ENCODE data around the gene NFIC. TPM values are rescaled to one million over a fixed set of nuclear protein-coding genes. Genes with fewer than 3 reads are reported as not detected.
"Not testable (repeated sequence)": the region's sequence is repeated elsewhere in the genome, so short reads cannot be mapped to it uniquely, and the experiment has no call there.

NFIC gene
- polyA plus RNA-seq, 4 donors: 4.5 to 37.9 (median 8.2) TPM

GRCh38 chr19:3342962-3343361 lies 23.4 kb upstream of the NFIC start:
- WGBS, 3 donors: 70 to 86% (median 79%) methylated on average over 9 of the region's 9 CpGs
- not testable (repeated sequence) for H3K4me1 ChIP-seq (ENCODE audit: control insufficient read depth in 3 of 3, insufficient read depth in 2 of 3, low read depth in 1 of 3, low read length in 2 of 3); H3K27me3 ChIP-seq (ENCODE audit: control insufficient read depth in 3 of 3, insufficient read depth in 3 of 3, low read length in 3 of 3); FAIRE-seq; H3K9me3 ChIP-seq (ENCODE audit: control insufficient read depth in 2 of 2, insufficient read depth in 1 of 2, low read depth in 1 of 2, low read length in 1 of 2); H3K4me3 ChIP-seq (ENCODE audit: low read depth in 1 of 3, low read length in 3 of 3); DNase-seq; H3K36me3 ChIP-seq (ENCODE audit: control insufficient read depth in 3 of 3, insufficient read depth in 2 of 3, low read depth in 1 of 3, low read length in 3 of 3)
- H3K27ac ChIP-seq (ENCODE audit: low read depth in 1 of 3, low read length in 2 of 3): peak overlapping the region in 1 of 3 donors; percentile 64

- Histone ChIP-seq H3K9me3 (ENCODE audit: control insufficient read depth in 2 of 2, insufficient read depth in 1 of 2, low read depth in 1 of 2, low read length in 1 of 2) (no peaks in the 10 kb centered on the region), H3K4me1 (ENCODE audit: control insufficient read depth in 3 of 3, insufficient read depth in 2 of 3, low read depth in 1 of 3, low read length in 2 of 3) (peaks cover 0 to under 1% (median 0%) of the 10 kb centered on the region in 3 donors), H3K27me3 (ENCODE audit: control insufficient read depth in 3 of 3, insufficient read depth in 3 of 3, low read length in 3 of 3) (peaks cover 0 to 4% (median 0%) of the 10 kb centered on the region in 3 donors), H3K4me3 (ENCODE audit: low read depth in 1 of 3, low read length in 3 of 3) (no peak overlapping the region), H3K36me3 (ENCODE audit: control insufficient read depth in 3 of 3, insufficient read depth in 2 of 3, low read depth in 1 of 3, low read length in 3 of 3) (no peaks in the 10 kb centered on the region), H3K27ac (ENCODE audit: low read depth in 1 of 3, low read length in 2 of 3) (peak overlapping the region in 1 of 3 donors; percentile 61)
- DNase-seq: peak in 1 of 2 donors; percentile 56
- WGBS, 3 donors: 23 to 44% (median 28%) methylated on average over 26 of the region's 26 CpGs
- FAIRE-seq: no peak
Observed at GRCh38 chr19:3343619-3344502, 22.5 kb upstream of the NFIC start.

GRCh38 chr19:3344608-3345598 lies 21.5 kb upstream of the NFIC start:
- Histone ChIP-seq H3K4me1 (ENCODE audit: control insufficient read depth in 3 of 3, insufficient read depth in 2 of 3, low read depth in 1 of 3, low read length in 2 of 3) (no peaks in the 10 kb centered on the region), H3K27ac (ENCODE audit: low read depth in 1 of 3, low read length in 2 of 3) (peak overlapping the region in 1 of 3 donors; percentile 8), H3K9me3 (ENCODE audit: control insufficient read depth in 2 of 2, insufficient read depth in 1 of 2, low read depth in 1 of 2, low read length in 1 of 2) (no peaks in the 10 kb centered on the region), H3K4me3 (ENCODE audit: low read depth in 1 of 3, low read length in 3 of 3) (no peak overlapping the region), H3K27me3 (ENCODE audit: control insufficient read depth in 3 of 3, insufficient read depth in 3 of 3, low read length in 3 of 3) (peaks cover 0 to 4% (median 0%) of the 10 kb centered on the region in 3 donors), H3K36me3 (ENCODE audit: control insufficient read depth in 3 of 3, insufficient read depth in 2 of 3, low read depth in 1 of 3, low read length in 3 of 3) (no peaks in the 10 kb centered on the region)
- 79 to 89% (median 86%) methylated on average over 22 to 25 of the region's 25 CpGs for WGBS, 3 donors
- FAIRE-seq (no peak), DNase-seq (no peak)

GRCh38 chr19:3345850-3346460 lies 20.4 kb upstream of the NFIC start:
- Histone ChIP-seq H3K9me3 (ENCODE audit: control insufficient read depth in 2 of 2, insufficient read depth in 1 of 2, low read depth in 1 of 2, low read length in 1 of 2) (no peaks in the 10 kb centered on the region), H3K4me1 (ENCODE audit: control insufficient read depth in 3 of 3, insufficient read depth in 2 of 3, low read depth in 1 of 3, low read length in 2 of 3) (no peaks in the 10 kb centered on the region), H3K27me3 (ENCODE audit: control insufficient read depth in 3 of 3, insufficient read depth in 3 of 3, low read length in 3 of 3) (peaks cover 0 to 2% (median 0%) of the 10 kb centered on the region in 3 donors), H3K27ac (ENCODE audit: low read depth in 1 of 3, low read length in 2 of 3) (peak overlapping the region in 1 of 3 donors; percentile 84), H3K36me3 (ENCODE audit: control insufficient read depth in 3 of 3, insufficient read depth in 2 of 3, low read depth in 1 of 3, low read length in 3 of 3) (no peaks in the 10 kb centered on the region), H3K4me3 (ENCODE audit: low read depth in 1 of 3, low read length in 3 of 3) (no peak overlapping the region)
- DNase-seq: no peak
- WGBS, 3 donors: 53 to 65% (median 63%) methylated on average over 15 of the region's 15 CpGs
- FAIRE-seq: no peak

DNA sequence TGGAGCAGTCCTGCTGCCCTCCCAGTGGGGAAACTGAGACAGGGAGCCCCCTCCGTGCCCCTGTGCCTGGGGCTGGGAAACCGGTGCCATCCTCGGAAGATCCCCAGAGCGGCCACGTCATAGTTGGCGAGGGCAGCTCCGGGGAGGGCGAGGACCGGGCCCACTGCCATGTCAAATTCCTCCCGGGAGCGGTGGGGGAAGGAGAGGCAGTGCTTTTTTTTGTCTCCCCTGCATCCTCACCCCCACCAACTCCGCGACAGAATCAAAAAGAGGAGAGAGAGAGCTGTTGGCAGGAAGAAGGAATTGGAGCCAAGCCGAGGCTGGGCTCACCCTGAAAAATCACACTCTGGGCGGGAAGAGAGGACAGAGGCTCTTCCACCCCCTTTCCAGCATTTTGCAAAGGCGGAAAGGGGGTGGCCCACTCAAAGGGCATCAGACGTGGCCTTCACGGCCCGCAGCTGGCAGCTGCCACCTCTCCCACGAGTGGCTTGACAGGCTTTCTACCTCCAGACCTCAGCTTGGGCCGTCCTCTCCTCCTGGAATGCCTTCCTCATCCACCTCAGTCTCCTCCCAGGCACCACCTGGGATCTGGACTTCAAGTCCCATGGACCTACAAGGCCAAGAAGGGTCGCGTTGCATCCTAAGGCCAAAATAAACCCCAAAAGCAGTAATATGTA lies 19.6 kb upstream of the NFIC start:
- Histone ChIP-seq H3K9me3 (ENCODE audit: control insufficient read depth in 2 of 2, insufficient read depth in 1 of 2, low read depth in 1 of 2, low read length in 1 of 2) (no peaks in the 10 kb centered on the region), H3K27me3 (ENCODE audit: control insufficient read depth in 3 of 3, insufficient read depth in 3 of 3, low read length in 3 of 3) (peaks cover 0 to 2% (median 0%) of the 10 kb centered on the region in 3 donors), H3K4me3 (ENCODE audit: low read depth in 1 of 3, low read length in 3 of 3) (no peak overlapping the region), H3K36me3 (ENCODE audit: control insufficient read depth in 3 of 3, insufficient read depth in 2 of 3, low read depth in 1 of 3, low read length in 3 of 3) (no peaks in the 10 kb centered on the region), H3K27ac (ENCODE audit: low read depth in 1 of 3, low read length in 2 of 3) (peak overlapping the region in 1 of 3 donors; percentile 84), H3K4me1 (ENCODE audit: control insufficient read depth in 3 of 3, insufficient read depth in 2 of 3, low read depth in 1 of 3, low read length in 2 of 3) (no peaks in the 10 kb centered on the region)
- 14 to 36% (median 36%) methylated on average over 22 to 23 of the region's 23 CpGs for WGBS, 3 donors
- FAIRE-seq: no peak
- no peak for DNase-seq

- H3K4me3 ChIP-seq (ENCODE audit: low read depth in 1 of 3, low read length in 3 of 3): no peak overlapping the region
- no peak for DNase-seq
- WGBS, 3 donors: 69 to 75% (median 73%) methylated on average over 11 of the region's 11 CpGs
- no peak for FAIRE-seq
- peaks cover 0 to 2% (median 0%) of the 10 kb centered on the region in 3 donors for H3K27me3 ChIP-seq (ENCODE audit: control insufficient read depth in 3 of 3, insufficient read depth in 3 of 3, low read length in 3 of 3)
- H3K36me3 ChIP-seq (ENCODE audit: control insufficient read depth in 3 of 3, insufficient read depth in 2 of 3, low read depth in 1 of 3, low read length in 3 of 3): no peaks in the 10 kb centered on the region
- no peaks in the 10 kb centered on the region for H3K9me3 ChIP-seq (ENCODE audit: control insufficient read depth in 2 of 2, insufficient read depth in 1 of 2, low read depth in 1 of 2, low read length in 1 of 2)
- H3K4me1 ChIP-seq (ENCODE audit: control insufficient read depth in 3 of 3, insufficient read depth in 2 of 3, low read depth in 1 of 3, low read length in 2 of 3): no peaks in the 10 kb centered on the region
- H3K27ac ChIP-seq (ENCODE audit: low read depth in 1 of 3, low read length in 2 of 3): no peak overlapping the region
Observed at GRCh38 chr19:3348042-3348441, 18.3 kb upstream of the NFIC start.

DNA sequence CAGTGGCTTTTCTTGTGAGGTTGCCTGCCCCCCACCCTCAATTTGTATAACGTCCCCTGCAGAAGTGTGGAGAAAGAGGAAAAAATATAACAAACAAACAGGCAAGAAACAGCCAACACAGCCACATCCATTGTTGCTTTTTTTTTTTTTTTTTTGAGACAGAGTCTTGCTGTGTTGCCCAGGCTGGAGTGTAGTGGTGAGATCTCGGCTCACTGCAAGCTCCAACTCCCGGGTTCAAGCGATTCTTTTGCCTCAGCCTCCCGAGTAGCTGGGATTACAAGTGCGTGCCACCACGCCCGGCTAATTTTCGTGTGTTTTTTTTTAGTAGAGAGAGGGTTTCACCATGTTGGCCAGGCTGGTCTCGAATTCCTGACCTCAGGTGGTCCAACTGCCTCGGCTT lies 17.9 kb upstream of the NFIC start:
- not testable (repeated sequence) for FAIRE-seq; H3K36me3 ChIP-seq (ENCODE audit: control insufficient read depth in 3 of 3, insufficient read depth in 2 of 3, low read depth in 1 of 3, low read length in 3 of 3); H3K4me3 ChIP-seq (ENCODE audit: low read depth in 1 of 3, low read length in 3 of 3); H3K9me3 ChIP-seq (ENCODE audit: control insufficient read depth in 2 of 2, insufficient read depth in 1 of 2, low read depth in 1 of 2, low read length in 1 of 2); H3K4me1 ChIP-seq (ENCODE audit: control insufficient read depth in 3 of 3, insufficient read depth in 2 of 3, low read depth in 1 of 3, low read length in 2 of 3); H3K27me3 ChIP-seq (ENCODE audit: control insufficient read depth in 3 of 3, insufficient read depth in 3 of 3, low read length in 3 of 3); H3K27ac ChIP-seq (ENCODE audit: low read depth in 1 of 3, low read length in 2 of 3); DNase-seq
- WGBS, 3 donors: 82 to 92% (median 90%) methylated on average over 11 of the region's 11 CpGs
